ENCODE results near the gene MEPCE.
"Not testable (repeated sequence)": the region's sequence is repeated elsewhere in the genome, so short reads cannot be mapped to it uniquely, and the experiment has no call there.

MEPCE gene

GRCh38 chr7:100429637-100430492 lies at the start of gene MEPCE:
MEPCE (plus strand) TSS chr7:100429831; CDS start chr7:100430019, 188 bp downstream.
- DNase-seq (ENCODE audit: low read depth in 2 of 2): peak; percentile 92

GRCh38 chr7:100380196-100380595 lies 49.4 kb upstream of the MEPCE start:
- no peak for DNase-seq (ENCODE audit: low read depth in 2 of 2)

- not testable (repeated sequence) for DNase-seq (ENCODE audit: low read depth in 2 of 2)
Measured at GRCh38 chr7:100381531-100382233, 47.9 kb upstream of the MEPCE start.

GRCh38 chr7:100382234-100382853 lies 47.3 kb upstream of the MEPCE start:
- not testable (repeated sequence) for DNase-seq (ENCODE audit: low read depth in 2 of 2)

GRCh38 chr7:100384628-100385294 lies 44.9 kb upstream of the MEPCE start:
- no peak for DNase-seq (ENCODE audit: low read depth in 2 of 2)

- DNase-seq (ENCODE audit: low read depth in 2 of 2): no peak
Measured at GRCh38 chr7:100386940-100387339, 42.7 kb upstream of the MEPCE start.

- DNase-seq (ENCODE audit: low read depth in 2 of 2): no peak
Measured at GRCh38 chr7:100387695-100388094, 41.9 kb upstream of the MEPCE start.

GRCh38 chr7:100389437-100390088 lies 40.1 kb upstream of the MEPCE start:
- DNase-seq (ENCODE audit: low read depth in 2 of 2): no peak

- DNase-seq (ENCODE audit: low read depth in 2 of 2): no peak
Measured at GRCh38 chr7:100390286-100391009, 39.2 kb upstream of the MEPCE start.

- no peak for DNase-seq (ENCODE audit: low read depth in 2 of 2)
Measured at GRCh38 chr7:100393233-100393905, 36.3 kb upstream of the MEPCE start.

GRCh38 chr7:100394077-100394476 lies 35.6 kb upstream of the MEPCE start:
- DNase-seq (ENCODE audit: low read depth in 2 of 2): no peak

- DNase-seq (ENCODE audit: low read depth in 2 of 2): no peak
Measured at GRCh38 chr7:100396421-100396982, 33.1 kb upstream of the MEPCE start.

- no peak for DNase-seq (ENCODE audit: low read depth in 2 of 2)
Measured at GRCh38 chr7:100397315-100398081, 32.1 kb upstream of the MEPCE start.

GRCh38 chr7:100398239-100398638 lies 31.4 kb upstream of the MEPCE start:
- DNase-seq (ENCODE audit: low read depth in 2 of 2): no peak

- DNase-seq (ENCODE audit: low read depth in 2 of 2): no peak
Measured at GRCh38 chr7:100400041-100400440, 29.6 kb upstream of the MEPCE start.

- DNase-seq (ENCODE audit: low read depth in 2 of 2): no peak
Measured at GRCh38 chr7:100400656-100401055, 29.0 kb upstream of the MEPCE start.

- DNase-seq (ENCODE audit: low read depth in 2 of 2): no peak
Measured at GRCh38 chr7:100401811-100402210, 27.8 kb upstream of the MEPCE start.

GRCh38 chr7:100402241-100402640 lies 27.4 kb upstream of the MEPCE start:
- DNase-seq (ENCODE audit: low read depth in 2 of 2): no peak

- no peak for DNase-seq (ENCODE audit: low read depth in 2 of 2)
Measured at GRCh38 chr7:100406767-100407166, 22.9 kb upstream of the MEPCE start.

Measured in activated CD8-positive, alpha-beta memory T cell treated with anti-CD3 and anti-CD28 coated beads for 4 hours (primary cell).